NCI-H69 (cell line): Measurements from ENCODE around the gene SRPRB.

Experiments
- DNase-seq: peaks from one replicate; lab custom pipeline; 2025; lab: John Stamatoyannopoulos, UW

SRPRB gene

GRCh38 chr3:133840767-133841166, 35.2 kb downstream of the SRPRB start:
- no peak for DNase-seq

- no peak for DNase-seq
These were observed 35.6 kb downstream of the SRPRB start for GRCh38 chr3:133841196-133841595.

- no peak for DNase-seq
These were observed 36.5 kb downstream of the SRPRB start for GRCh38 chr3:133842158-133842557.

GRCh38 chr3:133843634-133844033, 38.0 kb downstream of the SRPRB start:
- no peak for DNase-seq

GRCh38 chr3:133845127-133845526, 39.5 kb downstream of the SRPRB start:
- DNase-seq = no peak

GRCh38 chr3:133849346-133849745, 43.7 kb downstream of the SRPRB start:
- no peak for DNase-seq

GRCh38 chr3:133850034-133850433, 44.4 kb downstream of the SRPRB start:
- DNase-seq = no peak

GRCh38 chr3:133851266-133851906, 45.8 kb downstream of the SRPRB start:
- DNase-seq = no peak

- DNase-seq = no peak
These were observed 46.3 kb downstream of the SRPRB start for GRCh38 chr3:133851931-133852330.

GRCh38 chr3:133853063-133853924, 47.7 kb downstream of the SRPRB start:
- no peak for DNase-seq

GRCh38 chr3:133853925-133854227, 48.3 kb downstream of the SRPRB start:
- no peak for DNase-seq

GRCh38 chr3:133854264-133855001, 48.8 kb downstream of the SRPRB start:
- no peak for DNase-seq

- DNase-seq = no peak
These were observed 49.4 kb downstream of the SRPRB start for GRCh38 chr3:133855002-133855370.

GRCh38 chr3:133855772-133856171, 50.2 kb downstream of the SRPRB start:
- no peak for DNase-seq

GRCh38 chr3:133856316-133856715, 50.7 kb downstream of the SRPRB start:
- DNase-seq = no peak

- DNase-seq = no peak
These were observed 52.2 kb downstream of the SRPRB start for GRCh38 chr3:133857767-133858166.

GRCh38 chr3:133859381-133860234, 54.0 kb downstream of the SRPRB start:
- DNase-seq = peak; percentile 3

GRCh38 chr3:133860519-133860918, 54.9 kb downstream of the SRPRB start:
- DNase-seq = no peak

GRCh38 chr3:133862161-133862560, 56.5 kb downstream of the SRPRB start:
- DNase-seq = no peak

GRCh38 chr3:133863911-133864310, 58.3 kb downstream of the SRPRB start:
- DNase-seq = no peak

GRCh38 chr3:133864616-133865015, 59.0 kb downstream of the SRPRB start:
- DNase-seq = no peak
